Measurements from ENCODE around the gene ANKS1B.
"Not testable (repeated sequence)": the region's sequence is repeated elsewhere in the genome, so short reads cannot be mapped to it uniquely, and the experiment has no call there.

ANKS1B gene

GRCh38 chr12:99380701-99381100, 604.0 kb downstream of the ANKS1B start:
- DNase-seq (ENCODE audit: low read depth in 2 of 2), result no peak

DNA sequence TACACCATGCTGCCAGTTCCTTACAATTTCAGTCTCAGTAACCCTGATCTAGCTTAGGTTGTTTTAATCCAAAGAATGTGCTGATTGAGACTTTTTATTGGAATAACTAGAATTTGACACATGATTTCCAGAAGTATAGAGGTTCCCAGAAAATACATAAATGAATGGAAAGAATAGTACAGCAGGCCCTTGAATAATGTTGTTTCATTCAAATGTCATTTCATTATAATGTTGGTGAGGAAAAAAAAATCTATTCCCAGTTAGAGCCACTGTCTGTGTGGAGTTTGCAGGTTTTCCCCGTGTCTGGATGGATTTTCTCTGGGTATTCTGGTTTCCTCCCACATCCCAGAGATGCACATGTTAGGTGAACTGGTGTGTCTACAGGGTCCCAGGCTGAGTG, 610.7 kb downstream of the ANKS1B start:
- DNase-seq (ENCODE audit: low read depth in 2 of 2), result no peak

- DNase-seq (ENCODE audit: low read depth in 2 of 2), result no peak
These were observed 612.3 kb downstream of the ANKS1B start for GRCh38 chr12:99372257-99372920.

- no peak for DNase-seq (ENCODE audit: low read depth in 2 of 2)
These were observed 614.2 kb downstream of the ANKS1B start for GRCh38 chr12:99370421-99371138.

DNA sequence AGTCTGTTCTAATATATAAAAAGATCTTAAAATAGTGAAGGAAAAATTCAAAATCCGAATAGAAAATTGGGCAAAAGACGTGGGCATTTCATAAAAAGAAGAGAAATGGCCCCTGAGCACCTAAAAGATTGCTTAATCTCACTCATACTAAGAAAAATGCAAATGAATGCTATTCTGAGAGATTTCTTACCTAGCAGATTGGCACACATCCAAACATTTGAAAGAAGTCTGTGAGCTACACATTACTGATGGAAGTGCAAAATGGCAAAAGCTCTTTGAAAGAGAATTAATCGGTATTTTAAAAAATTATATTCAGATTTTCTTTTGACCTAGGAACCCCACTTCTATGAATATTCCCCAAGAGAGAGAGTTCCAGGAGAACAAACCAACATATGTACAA, 617.6 kb downstream of the ANKS1B start:
- no peak for DNase-seq (ENCODE audit: low read depth in 2 of 2)

DNA sequence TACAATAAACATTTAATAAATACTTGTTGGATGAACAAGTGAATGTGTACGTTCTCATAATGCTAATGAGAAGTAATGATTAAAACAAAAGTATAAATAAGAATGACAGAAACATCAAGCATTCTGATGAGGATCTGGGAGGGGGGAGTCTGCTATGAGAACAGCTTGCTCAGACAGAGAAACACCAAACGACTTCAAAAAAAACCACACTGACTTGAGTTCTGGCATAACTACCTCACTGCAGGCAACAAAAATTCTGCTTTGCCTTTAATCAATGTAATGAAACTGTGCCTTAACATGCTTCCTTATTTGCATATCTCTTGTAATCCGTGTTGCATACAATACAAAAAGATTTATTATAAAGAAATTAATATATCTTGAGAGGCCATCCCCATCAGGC, 632.5 kb downstream of the ANKS1B start:
- no peak for DNase-seq (ENCODE audit: low read depth in 2 of 2)

DNA sequence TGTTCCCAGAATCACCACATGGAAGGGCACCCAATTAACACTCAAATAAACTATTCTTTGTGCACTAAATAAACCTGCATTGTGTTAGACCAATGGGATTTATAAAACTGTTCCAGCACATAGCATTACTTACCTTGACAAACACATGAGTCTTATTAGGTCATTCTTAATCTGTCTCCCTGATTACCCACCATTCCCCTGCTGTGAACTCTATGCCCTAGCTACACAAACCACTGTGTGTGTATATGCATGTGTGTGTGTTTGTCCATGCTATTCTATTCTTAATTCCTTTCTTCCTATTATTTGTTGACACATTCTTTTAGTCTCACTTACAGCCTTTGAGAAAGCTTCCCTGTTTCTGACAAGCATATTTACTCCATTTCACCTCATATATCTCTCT, 640.8 kb downstream of the ANKS1B start:
- DNase-seq (ENCODE audit: low read depth in 2 of 2), result no peak

DNA sequence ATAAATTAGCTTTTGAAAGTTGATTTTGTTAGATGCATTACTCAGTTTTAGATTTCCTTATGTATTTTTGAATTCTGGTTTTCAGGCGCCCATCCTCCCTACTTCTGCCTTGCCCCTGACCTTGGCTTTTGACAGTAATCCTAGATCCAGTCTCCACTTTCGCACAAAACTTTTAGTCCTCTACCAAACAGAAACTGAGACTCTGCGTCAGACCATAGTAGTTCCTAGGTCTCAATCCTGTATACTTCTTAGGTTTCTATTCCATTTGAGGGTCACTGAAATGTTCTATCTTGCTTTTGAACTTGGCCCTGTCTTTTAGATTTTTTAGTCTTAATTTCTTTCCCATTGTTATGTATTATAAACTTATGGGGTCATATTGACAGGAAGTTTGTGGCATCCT, 645.1 kb downstream of the ANKS1B start:
- DNase-seq (ENCODE audit: low read depth in 2 of 2), result no peak

DNA sequence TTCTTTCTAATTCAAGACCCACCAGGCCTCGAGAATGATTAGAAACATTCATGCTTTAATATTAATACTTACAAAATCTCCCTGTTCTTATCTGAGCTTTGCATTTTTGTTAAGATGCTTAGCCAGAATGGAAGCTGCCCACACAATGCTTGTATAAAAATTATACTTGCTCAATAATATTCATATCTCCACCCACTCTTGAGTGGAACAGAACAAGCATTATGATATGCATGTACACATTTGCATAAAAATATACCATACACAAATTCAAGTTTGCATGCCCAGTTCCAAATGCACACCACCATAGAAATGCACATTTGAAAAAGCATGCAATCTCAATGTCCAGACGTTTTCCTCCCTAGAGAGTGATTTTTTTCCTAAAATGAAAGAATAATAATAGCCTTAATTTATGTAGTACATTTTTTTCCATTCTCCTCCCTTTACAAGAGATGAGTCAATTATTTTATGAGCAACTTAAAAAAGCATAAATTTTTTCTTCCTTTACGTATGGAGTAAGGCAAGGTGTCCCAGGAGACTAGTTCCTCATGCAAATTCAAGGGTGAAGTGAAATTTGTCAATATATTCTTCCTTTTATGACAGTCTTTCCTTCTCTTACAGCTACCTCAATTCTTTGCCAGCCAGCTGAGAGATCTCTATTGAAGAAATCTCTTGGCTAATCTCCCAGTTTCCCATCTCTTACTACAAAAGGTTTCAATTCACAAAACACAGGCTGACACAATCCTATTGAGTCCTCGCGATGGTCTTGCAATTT, 650.3 kb downstream of the ANKS1B start:
- DNase-seq (ENCODE audit: low read depth in 2 of 2), result no peak

DNA sequence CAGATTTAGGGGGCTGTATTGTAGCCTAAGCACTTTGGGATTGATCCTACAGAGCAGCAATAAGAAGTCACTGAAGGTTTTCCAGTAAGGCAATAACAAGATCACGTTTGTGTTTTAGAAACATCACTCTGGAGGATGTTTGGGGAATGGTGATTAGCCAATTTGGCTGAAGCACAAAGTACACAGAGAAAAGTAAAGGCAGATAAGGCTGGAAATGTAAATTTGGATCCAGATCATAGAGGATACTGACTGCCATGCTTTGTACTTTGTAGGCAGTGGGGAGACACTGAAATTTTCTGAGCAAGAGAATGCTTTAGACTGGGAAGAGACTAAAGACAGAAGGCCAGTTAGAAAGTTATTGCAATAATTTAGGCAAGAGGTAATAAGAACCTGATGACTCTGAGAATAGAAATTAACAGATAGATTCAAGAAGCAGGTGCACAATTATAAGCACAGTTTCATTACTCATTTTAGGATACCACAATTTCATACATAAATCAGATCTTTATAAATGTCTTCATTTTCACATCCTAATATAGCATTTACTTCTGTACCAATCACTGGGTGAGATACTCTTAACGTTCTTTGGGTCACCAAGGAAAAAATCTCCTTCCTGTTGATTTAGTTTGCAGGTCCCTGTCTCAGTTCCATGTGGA, 651.7 kb downstream of the ANKS1B start:
- no peak for DNase-seq (ENCODE audit: low read depth in 2 of 2)

GRCh38 chr12:99330216-99330615, 654.5 kb downstream of the ANKS1B start:
- DNase-seq (ENCODE audit: low read depth in 2 of 2), result no peak

GRCh38 chr12:99321210-99321609, 663.5 kb downstream of the ANKS1B start:
- DNase-seq (ENCODE audit: low read depth in 2 of 2), result not testable (repeated sequence)

- DNase-seq (ENCODE audit: low read depth in 2 of 2), result no peak
These were observed 673.4 kb downstream of the ANKS1B start for GRCh38 chr12:99311373-99311772.

- no peak for DNase-seq (ENCODE audit: low read depth in 2 of 2)
These were observed 674.9 kb downstream of the ANKS1B start for GRCh38 chr12:99309812-99310211.

- no peak for DNase-seq (ENCODE audit: low read depth in 2 of 2)
These were observed 681.9 kb downstream of the ANKS1B start for GRCh38 chr12:99302874-99303273.

GRCh38 chr12:99287136-99287535, 697.6 kb downstream of the ANKS1B start:
- no peak for DNase-seq (ENCODE audit: low read depth in 2 of 2)

DNA sequence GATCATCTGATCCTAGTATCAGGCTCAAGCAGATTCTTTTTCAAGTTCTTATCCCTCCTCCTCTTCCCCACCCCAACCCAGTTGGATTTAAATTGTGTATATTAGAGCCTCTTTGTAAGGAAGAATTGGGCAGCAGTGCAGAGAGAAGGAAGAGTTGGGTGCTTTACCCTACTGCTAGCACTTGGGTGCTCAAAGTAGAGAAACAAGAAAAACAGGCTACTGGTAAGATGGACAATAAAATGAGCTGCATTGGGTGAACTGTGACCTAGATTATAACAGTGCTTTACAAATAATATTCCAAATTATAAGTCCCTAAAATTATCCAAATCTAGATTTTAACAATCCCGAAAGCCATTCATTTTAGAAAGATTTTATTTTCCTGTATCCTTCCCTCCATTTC, 700.6 kb downstream of the ANKS1B start:
- DNase-seq (ENCODE audit: low read depth in 2 of 2), result no peak

DNA sequence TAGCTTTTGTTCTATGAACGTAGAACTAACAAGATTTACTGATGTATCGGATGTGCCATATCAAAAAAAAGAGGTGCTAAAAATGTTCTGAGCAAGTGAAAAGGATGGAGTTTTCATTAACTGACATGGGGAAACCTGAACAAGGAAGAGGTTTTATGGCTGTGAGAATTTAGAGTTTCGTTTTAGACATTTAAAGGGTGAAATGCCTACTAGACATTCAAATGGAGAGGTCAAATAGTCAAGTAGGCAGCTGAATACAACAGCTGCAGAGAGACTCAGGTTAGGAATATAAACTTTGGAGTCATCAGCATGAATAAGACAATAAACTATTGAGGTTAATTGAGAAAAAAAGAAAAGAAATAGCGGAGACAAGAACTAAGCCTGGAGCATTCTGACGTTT, 702.1 kb downstream of the ANKS1B start:
- DNase-seq (ENCODE audit: low read depth in 2 of 2), result no peak

GRCh38 chr12:99282086-99282485, 702.6 kb downstream of the ANKS1B start:
- no peak for DNase-seq (ENCODE audit: low read depth in 2 of 2)

- DNase-seq (ENCODE audit: low read depth in 2 of 2), result no peak
These were observed 703.5 kb downstream of the ANKS1B start for GRCh38 chr12:99281277-99281676.

GRCh38 chr12:99278899-99279298, 705.8 kb downstream of the ANKS1B start:
- no peak for DNase-seq (ENCODE audit: low read depth in 2 of 2)
